Stimulated activated CD4-positive, alpha-beta T cell treated with anti-CD3 and anti-CD28 coated beads, Interleukin-12 subunit alpha, Interleukin-12 subunit beta, amount 100 ng/mL, for 4 hours (primary cell): ENCODE measurements around the gene PLCB1.

Experiments
- DNase-seq: peaks from one replicate; pipeline ENCODE4 v3.0.0-alpha.2; 2020

Gene PLCB1

DNA sequence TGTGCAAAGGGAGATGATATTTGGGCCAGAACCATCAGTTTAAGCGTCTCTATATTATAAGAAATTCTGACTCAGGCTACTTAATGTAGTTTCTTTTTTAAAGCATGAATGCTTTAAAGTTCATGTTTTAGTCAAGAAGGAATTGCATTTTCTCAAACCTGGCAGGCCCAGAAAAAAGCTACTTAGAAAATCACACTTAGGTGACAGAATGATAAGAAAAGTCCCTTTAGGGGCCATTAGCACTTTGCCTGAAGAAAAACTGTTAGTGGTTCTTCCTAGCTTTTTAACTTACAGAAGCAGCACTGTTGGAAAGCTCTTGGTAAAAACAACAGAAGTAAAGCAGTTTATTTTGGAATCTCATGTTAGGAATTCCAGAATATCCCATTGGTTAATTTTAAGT lies 387.8 kb downstream of the PLCB1 start:
- no peak for DNase-seq

DNA sequence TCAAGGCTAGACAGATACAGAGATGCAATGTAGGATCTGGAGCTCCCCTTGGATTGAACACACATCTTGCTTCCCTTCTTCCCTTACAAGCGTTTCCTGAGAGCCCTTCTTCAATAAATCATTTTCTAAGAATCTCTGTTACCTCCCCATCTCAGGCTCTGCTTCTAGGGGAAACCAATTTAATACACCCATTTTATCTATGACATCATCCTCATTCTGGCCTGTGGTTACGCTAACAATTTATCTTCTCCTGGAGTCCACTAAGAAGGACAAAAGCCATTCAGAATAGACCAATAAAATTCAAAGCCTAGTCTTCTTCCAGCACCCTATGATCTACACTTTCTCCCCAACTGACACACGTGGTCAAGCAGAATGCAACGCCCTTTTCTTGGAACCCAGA lies 390.1 kb downstream of the PLCB1 start:
- DNase-seq: no peak

DNA sequence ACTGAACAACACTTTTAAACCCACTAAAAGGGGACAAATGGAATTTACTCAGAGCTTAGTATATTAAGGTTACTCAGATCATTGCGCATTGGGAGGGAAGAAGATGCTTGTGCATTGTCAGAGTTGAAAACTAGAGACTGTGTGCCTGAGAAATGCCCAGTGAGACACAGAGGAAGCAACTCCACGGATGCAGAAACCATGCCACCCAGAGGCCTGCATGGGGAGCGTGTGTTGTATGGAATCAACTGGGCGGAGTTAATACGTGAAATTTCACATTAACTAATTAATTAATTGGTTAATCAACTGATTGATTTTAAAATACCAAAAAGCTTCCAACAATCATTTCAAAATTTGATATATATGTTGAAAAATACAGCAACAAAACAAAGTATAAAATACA lies 391.6 kb downstream of the PLCB1 start:
- DNase-seq: no peak

DNA sequence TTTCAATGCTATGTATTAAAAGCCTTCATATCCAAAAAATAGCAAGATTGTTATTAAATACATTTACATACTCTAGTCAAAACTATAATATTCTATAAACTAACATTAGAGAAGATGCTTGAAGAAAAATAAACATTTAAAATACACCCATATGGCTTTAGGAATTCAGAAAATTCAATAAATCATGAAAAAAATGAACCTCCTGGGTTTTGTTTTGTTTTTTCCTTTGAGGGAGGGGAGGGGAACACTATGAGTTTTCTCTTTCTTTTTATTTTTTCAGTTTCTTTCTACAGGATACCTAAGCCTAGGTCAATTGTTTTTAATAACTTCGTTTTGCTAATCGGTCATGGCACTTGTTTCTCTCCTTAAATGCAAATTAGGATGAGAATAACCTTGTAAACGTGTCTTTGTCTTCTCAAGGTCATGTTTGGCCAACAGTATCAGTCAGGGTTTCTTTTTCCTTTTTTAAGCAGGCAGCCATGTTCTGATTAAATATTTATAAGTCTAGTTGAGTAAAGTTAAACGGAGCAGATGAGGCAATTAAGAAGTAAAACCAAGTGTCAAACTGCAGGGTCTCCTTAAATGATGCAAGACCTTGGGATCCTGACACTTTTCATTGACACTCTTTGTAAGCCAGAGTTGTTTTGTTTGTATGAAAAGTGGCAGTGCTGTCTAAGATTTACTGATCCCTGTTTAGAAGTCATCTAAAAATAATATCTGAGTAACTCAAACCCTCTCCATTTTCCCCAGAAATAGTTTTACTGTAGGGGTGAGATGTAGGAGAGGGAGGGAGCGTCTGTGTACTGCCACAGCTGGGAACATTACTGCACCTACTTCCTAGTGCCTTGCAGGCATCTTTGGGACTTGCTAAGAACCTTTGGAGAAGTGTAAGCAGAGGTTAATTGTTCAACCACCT lies 392.3 kb downstream of the PLCB1 start:
- no peak for DNase-seq

DNA sequence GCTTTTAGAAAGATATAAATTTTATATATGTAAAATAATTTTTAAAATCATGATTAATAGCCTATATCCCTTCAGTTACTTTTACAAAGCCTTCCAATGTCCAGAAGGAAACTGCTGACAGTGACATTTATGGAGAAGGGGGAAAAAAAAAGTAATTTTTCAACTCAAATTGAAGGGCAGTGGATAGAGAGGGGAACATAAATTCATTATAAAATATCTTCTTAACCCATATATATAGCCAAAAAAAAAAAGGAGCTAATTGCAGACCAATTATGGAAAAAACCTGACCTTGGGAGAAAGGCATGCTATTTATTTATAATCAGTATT lies 392.9 kb downstream of the PLCB1 start:
- DNase-seq: no peak

DNA sequence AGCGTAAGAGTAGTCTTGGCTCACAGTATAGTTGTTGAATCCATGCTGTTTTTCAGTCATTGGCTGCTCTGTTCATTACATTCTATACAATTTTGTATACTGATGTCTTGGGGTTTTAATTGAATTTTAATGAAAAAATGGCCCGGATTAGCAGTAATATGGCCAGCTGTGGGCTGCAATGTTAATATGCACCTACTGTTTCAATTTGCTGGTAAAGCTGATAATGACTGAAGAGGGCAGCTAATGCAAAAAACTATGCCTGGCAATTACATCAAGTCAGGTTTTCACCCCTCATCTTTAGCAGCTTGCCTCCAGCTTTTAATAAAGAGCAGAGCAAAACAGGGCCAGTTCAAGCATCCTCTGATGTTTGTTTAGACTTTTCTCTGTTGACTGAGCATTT lies 394.5 kb downstream of the PLCB1 start:
- DNase-seq: no peak

DNA sequence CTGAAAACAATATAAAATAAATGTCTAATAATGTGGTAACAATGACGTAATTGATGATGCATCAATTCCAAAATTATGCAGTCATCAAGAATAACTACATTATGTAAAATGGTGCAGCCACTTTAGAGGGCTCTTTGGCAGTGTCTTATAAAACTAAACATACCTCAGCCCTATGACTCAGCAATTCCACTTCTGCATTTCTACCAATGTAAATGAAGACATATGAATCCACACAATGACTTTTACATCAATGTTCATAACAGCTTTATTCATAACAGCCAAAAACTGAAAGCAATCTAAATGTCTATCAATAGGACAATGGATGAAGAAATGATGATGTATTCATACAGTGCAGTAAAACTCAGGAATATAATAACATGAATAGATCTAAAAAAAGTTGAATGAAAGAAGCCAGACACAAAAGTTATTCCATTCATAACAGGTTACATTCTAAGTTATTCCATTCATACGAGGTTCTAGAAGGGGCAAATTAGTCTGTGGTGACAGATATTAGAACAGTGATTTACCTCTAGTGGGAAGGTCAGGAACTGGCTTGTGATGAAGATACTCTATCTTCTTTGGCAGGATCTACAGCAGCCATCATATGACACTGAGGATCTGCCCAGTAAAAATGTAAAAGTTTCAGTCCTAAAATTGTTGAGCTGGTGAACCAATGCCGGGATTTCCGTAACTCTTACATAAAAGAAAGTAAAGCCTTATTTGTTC lies 396.1 kb downstream of the PLCB1 start:
- no peak for DNase-seq

DNA sequence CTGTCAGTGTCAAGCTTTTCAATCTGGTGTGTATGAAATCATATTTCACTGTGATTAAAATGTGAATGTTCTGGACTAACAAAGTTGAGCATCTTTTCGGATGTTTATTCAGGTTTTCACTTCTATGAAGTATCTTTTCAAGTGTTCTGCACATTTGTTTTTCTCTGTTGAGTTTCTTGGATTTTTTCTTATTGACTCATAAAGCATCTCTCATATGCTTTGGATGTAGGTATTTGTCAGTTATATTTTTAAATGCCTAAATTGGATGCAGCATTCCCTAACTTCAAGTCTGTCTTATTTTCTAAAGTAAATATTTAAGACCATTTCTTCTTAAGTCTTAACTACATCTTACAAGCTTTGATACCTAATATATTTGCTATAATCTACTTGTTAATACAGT lies 398.0 kb downstream of the PLCB1 start:
- DNase-seq: no peak

DNA sequence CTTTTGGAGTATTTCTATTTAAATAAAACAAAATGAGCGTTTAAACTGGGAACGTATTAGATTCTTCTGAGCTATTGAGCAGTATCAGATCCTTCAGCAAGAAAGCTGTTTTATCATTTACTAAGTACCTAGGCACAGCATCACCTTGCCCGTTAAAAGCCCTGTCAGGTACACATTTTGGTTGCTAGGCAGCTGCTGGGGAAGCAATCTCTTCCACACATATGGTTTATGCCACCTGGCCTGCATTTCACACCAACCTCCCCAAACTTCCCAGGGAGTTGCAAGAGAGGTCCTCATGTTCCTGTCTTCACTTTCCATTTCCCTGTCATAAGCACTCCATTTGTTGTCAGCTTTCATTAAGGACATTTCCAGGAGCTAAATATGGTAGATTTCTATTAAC lies 400.1 kb downstream of the PLCB1 start:
- DNase-seq: no peak

DNA sequence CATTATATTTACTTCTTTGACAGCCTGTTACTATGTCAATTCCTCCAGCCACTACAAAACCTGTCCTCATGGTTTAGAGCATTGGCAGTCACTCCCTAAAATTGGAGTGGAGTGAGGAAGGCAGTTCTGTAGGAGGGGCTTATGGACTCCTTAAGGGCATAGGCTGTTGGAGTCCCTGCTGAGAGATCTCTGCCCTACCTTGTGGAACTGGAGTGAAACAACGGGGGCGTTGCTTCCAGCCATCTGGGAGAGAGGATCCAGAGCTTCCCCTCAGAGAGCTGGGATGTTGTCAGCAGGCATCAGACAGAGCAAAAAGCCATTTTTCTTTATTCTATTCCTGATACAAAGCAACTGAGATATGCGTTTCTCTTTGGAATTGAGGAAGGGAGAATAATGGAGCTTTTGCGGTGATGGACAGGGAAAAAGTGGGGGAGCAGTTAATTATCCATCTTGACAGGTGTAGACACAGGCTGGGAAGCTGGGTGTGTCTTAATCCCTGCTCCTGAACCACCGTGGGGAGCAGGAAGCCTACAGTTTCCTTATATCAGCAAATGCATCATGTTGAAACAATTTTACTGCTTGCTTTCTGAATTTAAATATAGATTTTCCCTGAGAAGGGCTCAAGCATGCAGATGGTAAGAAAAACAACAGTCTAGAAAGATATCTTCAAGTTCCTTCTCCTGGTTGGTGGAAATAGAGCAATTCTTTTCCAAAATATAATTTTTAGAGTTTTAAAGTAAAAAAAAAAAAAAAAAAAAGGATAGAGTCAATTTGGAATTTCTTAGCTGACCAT lies 402.5 kb downstream of the PLCB1 start:
- no peak for DNase-seq

DNA sequence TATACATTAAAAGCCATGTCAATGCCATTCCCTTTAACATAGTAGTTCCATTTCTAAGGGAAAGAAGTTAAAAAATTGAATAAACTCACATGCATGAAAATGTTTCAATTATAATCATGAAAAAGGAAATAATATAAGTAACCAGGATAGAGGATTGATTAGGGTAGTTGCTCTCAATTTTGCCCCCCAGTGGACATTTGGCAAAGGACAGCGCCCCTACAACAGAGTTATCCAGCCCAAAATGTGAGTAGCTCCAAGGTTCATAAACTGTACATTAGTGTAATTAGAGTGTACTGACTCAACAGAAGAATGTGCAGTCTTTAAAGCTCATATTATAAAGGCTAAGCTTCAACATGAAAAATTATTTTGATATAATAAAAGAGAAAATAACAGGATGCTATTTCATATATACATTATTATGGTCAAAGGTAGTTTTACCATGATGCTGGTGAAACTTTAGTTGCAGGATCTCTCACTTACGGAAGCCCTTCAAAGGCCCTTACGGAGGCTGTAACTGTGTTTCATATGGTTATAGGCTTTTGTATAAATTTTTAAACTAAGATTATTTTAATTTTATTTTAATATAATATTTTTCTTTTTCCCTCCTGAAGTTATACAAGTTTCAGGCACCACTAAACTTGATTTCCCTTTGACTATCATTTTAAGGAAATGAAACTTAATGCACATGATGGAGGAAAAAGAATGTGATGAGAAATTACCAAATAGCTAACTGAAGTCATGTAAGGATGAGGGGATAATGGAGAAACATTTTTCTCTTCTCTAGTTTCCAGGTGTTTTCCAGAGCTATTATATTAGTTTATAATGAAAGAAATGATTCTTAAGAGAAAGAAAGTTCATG lies 403.6 kb downstream of the PLCB1 start:
- no peak for DNase-seq

DNA sequence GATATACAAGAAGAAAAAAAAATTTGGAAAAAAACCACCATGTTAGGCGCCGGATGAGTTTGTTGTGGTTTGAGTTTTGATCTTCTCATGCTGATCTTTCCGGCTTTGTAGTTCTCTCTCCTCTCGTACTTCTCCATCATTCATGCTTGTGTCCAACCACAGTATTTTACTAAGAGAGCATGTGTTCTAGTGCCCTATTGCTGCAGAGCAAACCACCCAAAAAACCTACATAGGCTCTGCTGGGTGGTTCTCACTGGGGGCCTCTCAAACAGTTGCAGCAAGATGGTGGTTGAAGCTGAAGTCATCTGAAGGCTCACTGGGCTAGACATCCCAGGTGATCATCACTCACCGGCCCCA lies 404.2 kb downstream of the PLCB1 start:
- DNase-seq: no peak

DNA sequence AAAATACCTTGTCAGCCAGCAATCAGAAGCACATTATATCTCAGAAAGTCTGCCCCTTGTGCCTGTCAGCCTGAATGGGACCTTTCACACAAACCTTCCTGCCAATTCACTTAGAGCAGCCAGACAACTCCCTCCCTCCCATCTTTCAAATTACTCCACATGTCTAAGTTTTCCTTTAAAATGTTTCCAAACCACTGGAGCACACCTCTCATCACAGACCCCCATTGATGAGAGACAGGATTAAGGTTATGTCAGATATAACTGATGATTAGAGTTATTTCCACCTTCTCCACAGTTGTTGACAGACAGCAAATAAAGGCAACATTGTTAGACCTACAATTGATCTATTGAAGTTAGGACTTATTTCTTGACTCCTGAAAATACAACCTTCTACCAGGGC lies 408.4 kb downstream of the PLCB1 start:
- no peak for DNase-seq

DNA sequence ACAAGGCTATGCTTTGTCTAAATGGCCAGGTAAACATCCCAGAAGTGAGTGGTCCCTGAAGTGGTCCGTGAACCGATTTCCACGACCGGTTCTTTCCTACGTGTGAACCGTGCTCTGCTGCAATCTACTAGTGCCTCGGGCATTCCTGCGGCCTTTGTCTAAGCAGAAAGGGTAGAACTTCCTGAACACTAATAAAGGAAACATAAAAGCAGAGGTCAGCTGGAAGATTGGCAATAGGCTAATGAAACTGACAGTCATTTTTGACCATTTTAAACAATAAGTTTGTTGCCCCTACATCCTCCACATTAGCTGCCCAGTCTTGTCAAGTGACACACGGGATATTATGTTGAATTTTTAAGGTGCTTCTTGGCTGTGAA lies 410.0 kb downstream of the PLCB1 start:
- DNase-seq: no peak

DNA sequence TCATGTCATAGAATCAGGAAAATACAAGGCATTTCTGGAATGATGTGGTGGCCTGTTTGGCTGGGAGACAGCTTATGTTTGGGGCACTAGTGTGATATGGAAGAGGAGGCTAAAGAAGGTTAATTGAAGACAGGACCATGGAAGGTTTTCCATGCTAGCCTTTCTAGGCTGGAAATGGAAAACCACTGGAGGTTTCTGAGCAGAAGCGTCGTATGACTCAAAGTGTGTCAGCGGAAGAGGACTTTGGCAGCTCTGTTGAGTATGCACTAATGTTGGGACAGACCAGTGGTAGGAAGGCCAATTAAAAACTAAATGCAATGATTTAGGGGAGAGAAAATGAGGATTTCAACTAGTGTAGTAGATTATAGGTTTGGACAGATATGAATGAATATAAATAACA lies 413.1 kb downstream of the PLCB1 start:
- no peak for DNase-seq

DNA sequence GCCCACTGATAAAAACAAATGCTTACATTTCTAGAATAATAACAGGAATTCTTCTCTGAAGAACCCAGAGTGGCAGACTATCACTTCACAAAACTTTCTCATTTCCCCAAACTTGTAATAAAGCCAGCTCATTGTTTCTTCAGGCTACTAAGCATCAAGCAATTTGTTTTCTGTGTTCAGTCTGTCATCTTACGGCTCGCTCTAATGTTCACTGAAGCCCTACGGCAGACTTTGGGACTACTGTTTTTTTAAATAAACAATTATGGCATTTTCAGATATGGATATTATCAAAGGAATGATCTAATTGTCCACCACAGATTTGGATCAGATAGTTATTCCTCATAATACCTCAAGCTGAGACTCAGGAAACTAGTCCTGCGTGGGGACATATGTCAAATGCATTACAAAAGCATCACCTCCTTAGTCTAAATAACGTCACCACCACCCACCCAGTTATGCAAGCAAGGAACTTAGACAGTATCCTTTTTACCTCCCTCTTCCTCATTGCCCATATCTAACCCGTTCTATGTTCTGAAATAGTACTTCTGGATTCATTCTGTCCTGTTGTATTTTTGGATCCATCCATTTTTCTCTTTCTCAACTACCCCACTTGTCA lies 415.1 kb downstream of the PLCB1 start:
- DNase-seq: no peak

DNA sequence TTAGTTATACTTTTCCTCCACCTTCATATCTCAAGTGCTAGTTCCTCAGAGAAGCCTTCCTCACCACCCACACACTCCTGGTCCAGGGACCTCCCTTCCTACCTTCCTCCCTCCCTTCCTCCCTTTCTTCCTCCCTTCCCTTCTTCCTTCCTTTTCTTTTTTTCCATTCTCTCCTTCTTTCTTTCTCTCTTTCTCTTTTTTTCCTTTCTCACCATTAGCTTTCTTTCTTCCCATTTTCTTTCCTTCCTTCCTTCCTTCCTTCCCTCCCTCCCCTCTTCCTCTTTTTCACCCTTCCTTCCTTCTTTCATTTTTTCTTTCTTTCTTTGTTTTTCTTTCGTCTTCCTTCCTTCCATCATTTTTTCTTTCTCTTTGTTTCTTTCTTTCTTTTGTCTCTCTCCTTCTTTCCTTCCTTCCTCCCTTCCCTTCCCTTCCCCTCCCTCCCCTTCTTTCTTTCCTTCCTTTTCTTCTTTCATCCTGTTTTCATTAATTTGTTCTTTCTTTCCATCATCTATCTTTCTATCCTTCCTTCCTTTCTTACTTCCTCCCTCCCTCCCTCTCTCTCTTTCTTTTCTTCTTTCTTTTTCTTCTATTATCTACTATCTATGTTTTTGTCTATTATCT lies 416.0 kb downstream of the PLCB1 start:
- no peak for DNase-seq

DNA sequence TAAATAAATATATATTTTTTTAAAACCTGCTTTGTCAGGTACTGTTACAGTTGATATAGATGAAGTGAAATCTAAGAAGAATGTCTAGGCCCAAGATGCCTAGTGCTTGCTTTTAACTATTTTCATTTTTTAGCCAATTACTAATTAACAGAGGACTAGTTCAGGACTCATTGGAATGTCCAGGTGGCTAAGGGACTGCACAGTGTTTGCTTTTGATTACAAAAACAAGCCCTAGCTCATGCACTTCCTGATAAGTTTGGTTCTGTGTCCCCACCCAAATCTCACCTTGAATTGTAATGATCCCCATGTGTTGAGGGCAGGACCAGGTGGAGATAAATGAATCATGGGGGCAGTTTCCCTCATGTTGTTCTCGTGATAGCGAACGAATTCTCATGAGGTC lies 417.1 kb downstream of the PLCB1 start:
- DNase-seq: no peak

DNA sequence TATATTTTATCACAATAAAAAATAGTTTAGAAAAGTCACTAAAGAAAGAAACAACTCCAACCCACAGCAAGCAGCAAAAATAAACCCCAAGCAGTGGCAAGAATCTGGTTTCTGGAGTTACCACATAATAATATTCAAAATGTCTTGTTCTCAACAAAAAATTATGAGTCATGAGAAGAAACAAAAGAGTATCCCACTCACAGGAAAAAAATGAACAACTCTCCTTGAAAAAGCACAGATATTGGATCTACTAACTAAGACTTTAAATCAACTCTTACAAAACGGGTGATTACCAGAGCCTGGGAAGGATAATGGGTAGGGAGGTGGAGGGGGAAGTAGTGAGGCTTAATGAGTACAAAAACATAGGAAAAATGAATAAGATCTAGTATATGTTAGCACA lies 425.6 kb downstream of the PLCB1 start:
- DNase-seq: no peak

DNA sequence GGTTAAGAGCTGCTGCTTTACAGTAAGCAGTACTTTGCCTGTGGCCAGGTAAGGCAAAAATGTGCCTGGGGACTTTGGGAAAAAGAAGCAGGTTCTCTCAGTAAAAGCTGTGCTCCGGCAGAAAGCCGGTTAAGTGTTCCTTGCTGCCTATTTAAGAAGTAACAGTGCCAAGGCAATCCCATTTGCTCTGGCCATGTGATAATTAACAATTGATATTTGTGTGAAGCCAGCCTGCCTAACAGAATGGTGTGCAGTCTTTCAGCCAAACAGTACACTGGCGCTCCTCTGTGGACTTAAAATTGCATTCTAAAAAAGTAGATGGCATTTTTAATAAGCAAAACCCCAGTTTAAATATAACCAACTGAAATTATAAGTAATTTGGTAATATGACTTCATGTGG lies 430.3 kb downstream of the PLCB1 start:
- DNase-seq: no peak

DNA sequence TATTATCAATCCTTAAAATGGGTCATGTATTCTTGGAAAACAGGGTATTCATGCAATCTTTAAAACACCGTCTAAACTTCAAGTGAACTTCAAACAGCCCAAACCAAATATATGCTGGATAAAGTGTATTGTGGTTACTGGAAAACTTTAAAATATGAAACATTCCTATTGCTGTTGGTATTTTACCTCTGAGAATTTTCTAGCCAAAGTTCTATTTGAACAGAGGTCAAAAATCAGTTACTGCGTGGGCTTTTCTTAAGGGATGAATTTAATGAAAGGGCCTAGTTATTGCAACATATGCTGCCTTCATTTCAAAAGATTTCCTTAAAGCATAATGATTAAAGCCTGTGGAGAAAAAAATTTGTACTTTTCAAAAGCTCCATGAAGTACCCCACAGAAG lies 436.0 kb downstream of the PLCB1 start:
- DNase-seq: no peak

DNA sequence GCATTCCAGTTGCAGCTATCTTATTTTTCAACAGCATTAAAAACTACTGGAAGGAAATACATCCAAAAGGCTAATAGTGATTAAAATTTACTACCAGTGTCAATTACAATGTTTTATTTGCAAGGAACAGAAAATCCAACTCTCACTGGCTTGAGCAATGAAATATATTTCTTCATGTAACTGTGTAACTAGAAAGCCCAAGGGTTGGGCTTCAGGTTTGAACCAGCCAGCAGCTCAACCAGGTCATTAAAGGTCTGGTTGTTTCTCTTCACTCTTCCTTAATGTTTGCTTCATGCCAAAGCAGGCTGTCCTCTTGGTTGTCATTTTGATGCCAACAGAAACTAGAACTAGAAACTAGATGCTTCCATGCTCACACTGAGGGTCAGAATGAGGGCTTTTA lies 437.7 kb downstream of the PLCB1 start:
- DNase-seq: no peak
